ENCODE data around the gene OLFML1. TPM values are rescaled to one million over a fixed set of nuclear protein-coding genes. Genes with fewer than 3 reads are reported as not detected.

Gene OLFML1
- total and polyA plus RNA-seq, 8 donors, result 28.8 to 63.4 (median 45.3) TPM

GRCh38 chr11:7525424-7525823, 40.1 kb downstream of the OLFML1 start:
- ATAC-seq (no peak), DNase-seq (no peak)
- intact Hi-C loops (cut with DNase I), result no loop called here
- Histone ChIP-seq H3K4me3 (no peak overlapping the region), H3K27me3 (no peaks in the 10 kb centered on the region), H3K9me3 (no peaks in the 10 kb centered on the region), H3K4me1 (peaks cover 13 to 38% of the 10 kb centered on the region in 2 donors), H3K36me3 (no peaks in the 10 kb centered on the region), H3K27ac (no peak overlapping the region)
- TF ChIP-seq, protein P1, sequence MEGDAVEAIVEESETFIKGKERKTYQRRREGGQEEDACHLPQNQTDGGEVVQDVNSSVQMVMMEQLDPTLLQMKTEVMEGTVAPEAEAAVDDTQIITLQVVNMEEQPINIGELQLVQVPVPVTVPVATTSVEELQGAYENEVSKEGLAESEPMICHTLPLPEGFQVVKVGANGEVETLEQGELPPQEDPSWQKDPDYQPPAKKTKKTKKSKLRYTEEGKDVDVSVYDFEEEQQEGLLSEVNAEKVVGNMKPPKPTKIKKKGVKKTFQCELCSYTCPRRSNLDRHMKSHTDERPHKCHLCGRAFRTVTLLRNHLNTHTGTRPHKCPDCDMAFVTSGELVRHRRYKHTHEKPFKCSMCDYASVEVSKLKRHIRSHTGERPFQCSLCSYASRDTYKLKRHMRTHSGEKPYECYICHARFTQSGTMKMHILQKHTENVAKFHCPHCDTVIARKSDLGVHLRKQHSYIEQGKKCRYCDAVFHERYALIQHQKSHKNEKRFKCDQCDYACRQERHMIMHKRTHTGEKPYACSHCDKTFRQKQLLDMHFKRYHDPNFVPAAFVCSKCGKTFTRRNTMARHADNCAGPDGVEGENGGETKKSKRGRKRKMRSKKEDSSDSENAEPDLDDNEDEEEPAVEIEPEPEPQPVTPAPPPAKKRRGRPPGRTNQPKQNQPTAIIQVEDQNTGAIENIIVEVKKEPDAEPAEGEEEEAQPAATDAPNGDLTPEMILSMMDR (IDR thresholded peaks at IDR 0.05), result no peak

GRCh38 chr11:7527029-7527428, 41.7 kb downstream of the OLFML1 start:
- DNase-seq (no peak), ATAC-seq (no peak)
- Histone ChIP-seq H3K4me3 (no peak overlapping the region), H3K4me1 (peaks cover 13 to 26% of the 10 kb centered on the region in 2 donors), H3K9me3 (no peaks in the 10 kb centered on the region), H3K27ac (no peak overlapping the region), H3K27me3 (no peaks in the 10 kb centered on the region), H3K36me3 (no peaks in the 10 kb centered on the region)
- intact Hi-C loops (cut with DNase I), result no loop called here
- TF ChIP-seq, protein P1 (IDR thresholded peaks at IDR 0.05), result no peak

- no peaks in the 10 kb centered on the region for H3K36me3 ChIP-seq
- peaks cover 11 to 12% of the 10 kb centered on the region in 2 donors for H3K4me1 ChIP-seq
- no peak overlapping the region for H3K27ac ChIP-seq
- no peaks in the 10 kb centered on the region for H3K9me3 ChIP-seq
- H3K4me3 ChIP-seq, result no peak overlapping the region
- H3K27me3 ChIP-seq, result no peaks in the 10 kb centered on the region
- intact Hi-C loops (cut with DNase I), result no loop called here
- no peak for DNase-seq
- TF ChIP-seq, protein P1 (IDR thresholded peaks at IDR 0.05), result no peak
- no peak for ATAC-seq
Measured at GRCh38 chr11:7528514-7529049, 43.3 kb downstream of the OLFML1 start.

- Histone ChIP-seq H3K36me3 (no peaks in the 10 kb centered on the region), H3K27ac (no peak overlapping the region), H3K9me3 (no peaks in the 10 kb centered on the region), H3K4me3 (no peak overlapping the region), H3K27me3 (peaks cover 0 to 5% of the 10 kb centered on the region in 2 donors), H3K4me1 (no peaks in the 10 kb centered on the region)
- ATAC-seq (no peak), DNase-seq (no peak)
- TF ChIP-seq, protein P1 (IDR thresholded peaks at IDR 0.05), result no peak
- intact Hi-C loops (cut with DNase I), result no loop called here
Measured at GRCh38 chr11:7530013-7530640, 44.8 kb downstream of the OLFML1 start.

- H3K27ac ChIP-seq, result no peak overlapping the region
- TF ChIP-seq, protein P1 (IDR thresholded peaks at IDR 0.05), result no peak
- DNase-seq (no peak), ATAC-seq (no peak)
- H3K9me3 ChIP-seq, result no peaks in the 10 kb centered on the region
- no peak overlapping the region for H3K4me3 ChIP-seq
- peaks cover 0 to 12% of the 10 kb centered on the region in 2 donors for H3K27me3 ChIP-seq
- H3K36me3 ChIP-seq, result no peaks in the 10 kb centered on the region
- intact Hi-C loops (cut with DNase I), result no loop called here
- no peaks in the 10 kb centered on the region for H3K4me1 ChIP-seq
Measured at GRCh38 chr11:7531011-7531410, 45.7 kb downstream of the OLFML1 start.

All from left lung (tissue), 10 donors.